ENCODE data around the gene GATD1. TPM values are rescaled to one million over a fixed set of nuclear protein-coding genes. Genes with fewer than 3 reads are reported as not detected.

The GATD1 gene
- total RNA-seq, 1 experiment from 2014 or later, result 83.3 TPM

DNA sequence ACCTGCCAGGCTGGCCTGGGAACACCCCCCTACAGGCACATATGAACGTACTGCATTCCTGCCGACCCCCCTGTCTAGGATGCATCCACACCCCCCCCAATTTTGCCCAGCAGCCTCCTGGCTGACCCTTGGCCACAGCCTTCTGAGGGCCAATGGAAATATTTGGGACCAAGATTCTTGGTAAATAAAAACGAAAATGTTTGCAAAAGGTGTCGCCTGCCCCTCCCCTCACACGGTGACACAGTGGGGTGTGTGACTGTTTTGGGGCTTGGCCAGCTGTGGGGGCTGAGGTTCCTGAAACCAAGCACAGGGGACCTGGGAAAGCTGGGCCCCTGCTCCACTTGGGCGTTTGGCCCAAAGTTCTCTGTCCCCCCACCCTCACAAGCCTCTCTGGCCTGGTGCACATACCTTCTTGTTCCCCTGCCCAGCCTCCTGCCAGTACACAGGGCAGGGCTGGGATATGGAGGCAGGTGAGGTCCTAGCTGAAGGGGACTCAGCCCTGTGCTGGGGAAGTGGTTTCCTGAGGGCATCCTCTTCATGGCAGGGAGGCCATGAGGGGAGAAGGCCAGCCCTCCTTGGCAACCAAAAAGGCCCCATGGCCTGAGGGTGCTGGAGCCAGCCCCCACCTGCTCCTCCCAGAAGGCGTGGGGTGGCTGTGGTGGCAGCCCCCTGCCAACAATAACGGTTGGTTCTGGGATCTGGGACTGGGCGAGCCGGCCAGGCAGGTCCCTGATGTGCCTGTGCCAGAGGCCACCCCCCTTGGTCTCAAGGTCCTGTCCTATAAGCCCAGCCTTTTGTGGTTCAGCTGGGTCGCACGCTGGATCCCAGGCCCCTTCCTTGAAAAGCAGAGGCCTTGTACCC, 48.3 kb upstream of the GATD1 start:
- H3K27ac Mint-ChIP-seq (ENCODE audit: unreplicated experiment), result peak overlapping the region; percentile 13
- no peak for DNase-seq
- CTCF ChIA-PET, result interaction anchor here (2.0 kb wide), 1 partner anchor 9 kb away, joined by 7 read pairs; no protein-coding TSS in a partner anchor
- intact Hi-C loops (cut with micrococcal nuclease; ENCODE audit: unreplicated experiment), result no loop called here
- BruUV-seq (replicated peaks), result no TSS peak
- no peak overlapping the region for H3K4me3 Mint-ChIP-seq (ENCODE audit: low read depth, unreplicated experiment)
- H3K36me3 Mint-ChIP-seq (ENCODE audit: insufficient read depth, unreplicated experiment), result peaks cover 89% of the 10 kb centered on the region
- H3K9me3 Mint-ChIP-seq (ENCODE audit: low read depth, unreplicated experiment), result no peaks in the 10 kb centered on the region
- no peaks in the 10 kb centered on the region for H3K27me3 Mint-ChIP-seq (ENCODE audit: unreplicated experiment)
- peaks cover 39% of the 10 kb centered on the region for H3K4me1 Mint-ChIP-seq (ENCODE audit: low read depth, unreplicated experiment)
- TF ChIP-seq, protein P1, sequence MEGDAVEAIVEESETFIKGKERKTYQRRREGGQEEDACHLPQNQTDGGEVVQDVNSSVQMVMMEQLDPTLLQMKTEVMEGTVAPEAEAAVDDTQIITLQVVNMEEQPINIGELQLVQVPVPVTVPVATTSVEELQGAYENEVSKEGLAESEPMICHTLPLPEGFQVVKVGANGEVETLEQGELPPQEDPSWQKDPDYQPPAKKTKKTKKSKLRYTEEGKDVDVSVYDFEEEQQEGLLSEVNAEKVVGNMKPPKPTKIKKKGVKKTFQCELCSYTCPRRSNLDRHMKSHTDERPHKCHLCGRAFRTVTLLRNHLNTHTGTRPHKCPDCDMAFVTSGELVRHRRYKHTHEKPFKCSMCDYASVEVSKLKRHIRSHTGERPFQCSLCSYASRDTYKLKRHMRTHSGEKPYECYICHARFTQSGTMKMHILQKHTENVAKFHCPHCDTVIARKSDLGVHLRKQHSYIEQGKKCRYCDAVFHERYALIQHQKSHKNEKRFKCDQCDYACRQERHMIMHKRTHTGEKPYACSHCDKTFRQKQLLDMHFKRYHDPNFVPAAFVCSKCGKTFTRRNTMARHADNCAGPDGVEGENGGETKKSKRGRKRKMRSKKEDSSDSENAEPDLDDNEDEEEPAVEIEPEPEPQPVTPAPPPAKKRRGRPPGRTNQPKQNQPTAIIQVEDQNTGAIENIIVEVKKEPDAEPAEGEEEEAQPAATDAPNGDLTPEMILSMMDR (IDR thresholded peaks at IDR 0.05; ENCODE audit: unreplicated experiment), result no peak

DNA sequence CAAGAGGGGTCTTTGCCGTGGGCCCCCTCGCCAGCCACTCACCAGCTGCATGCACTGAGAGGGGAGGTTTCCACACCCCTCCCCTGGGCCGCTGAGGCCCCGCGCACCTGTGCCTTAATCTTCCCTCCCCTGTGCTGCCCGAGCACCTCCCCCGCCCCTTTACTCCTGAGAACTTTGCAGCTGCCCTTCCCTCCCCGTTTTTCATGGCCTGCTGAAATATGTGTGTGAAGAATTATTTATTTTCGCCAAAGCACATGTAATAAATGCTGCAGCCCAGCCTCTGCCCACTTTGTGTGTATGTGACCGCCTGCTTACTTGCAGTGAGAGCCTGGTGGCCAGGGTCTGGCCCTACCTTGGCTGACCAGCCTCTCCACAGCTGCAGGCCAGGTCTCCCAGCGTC, 47.7 kb upstream of the GATD1 start:
- H3K4me1 Mint-ChIP-seq (ENCODE audit: low read depth, unreplicated experiment), result peaks cover 39% of the 10 kb centered on the region
- BruUV-seq (replicated peaks), result no TSS peak
- intact Hi-C loops (cut with micrococcal nuclease; ENCODE audit: unreplicated experiment), result no loop called here
- no peaks in the 10 kb centered on the region for H3K9me3 Mint-ChIP-seq (ENCODE audit: low read depth, unreplicated experiment)
- H3K4me3 Mint-ChIP-seq (ENCODE audit: low read depth, unreplicated experiment), result no peak overlapping the region
- no peaks in the 10 kb centered on the region for H3K27me3 Mint-ChIP-seq (ENCODE audit: unreplicated experiment)
- CTCF ChIA-PET, result interaction anchor here (2.0 kb wide), 1 partner anchor 10 kb away, joined by 7 read pairs; no protein-coding TSS in a partner anchor
- TF ChIP-seq, protein P1 (IDR thresholded peaks at IDR 0.05; ENCODE audit: unreplicated experiment), result no peak
- H3K36me3 Mint-ChIP-seq (ENCODE audit: insufficient read depth, unreplicated experiment), result peaks cover 89% of the 10 kb centered on the region
- peak overlapping the region; percentile 13 for H3K27ac Mint-ChIP-seq (ENCODE audit: unreplicated experiment)
- no peak for DNase-seq

DNA sequence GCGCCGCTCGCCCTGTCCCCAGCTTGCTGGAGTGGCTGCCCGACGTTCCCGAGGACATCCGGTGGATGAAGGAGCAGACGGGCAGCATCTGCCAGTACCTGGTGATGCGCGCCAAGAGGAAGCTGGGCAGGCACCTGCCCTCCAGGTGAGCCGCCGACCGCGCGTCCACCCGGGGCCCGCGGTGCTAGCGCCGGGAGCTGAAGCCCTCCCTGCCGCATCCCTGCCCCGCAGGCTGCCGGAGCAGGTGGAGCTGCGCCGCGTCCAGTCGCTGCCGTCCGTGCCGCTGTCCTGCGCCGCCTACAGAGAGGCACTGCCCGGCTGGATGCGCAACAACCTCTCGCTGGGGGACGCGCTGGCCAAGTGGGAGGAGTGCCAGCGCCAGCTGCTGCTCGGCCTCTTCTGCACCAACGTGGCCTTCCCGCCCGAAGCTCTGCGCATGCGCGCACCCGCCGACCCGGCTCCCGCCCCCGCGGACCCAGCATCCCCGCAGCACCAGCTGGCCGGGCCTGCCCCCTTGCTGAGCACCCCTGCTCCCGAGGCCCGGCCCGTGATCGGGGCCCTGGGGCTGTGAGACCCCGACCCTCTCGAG, 47.1 kb upstream of the GATD1 start:
- Mint-ChIP-seq H3K27me3 (ENCODE audit: unreplicated experiment) (no peaks in the 10 kb centered on the region), H3K4me1 (ENCODE audit: low read depth, unreplicated experiment) (peaks cover 37% of the 10 kb centered on the region), H3K4me3 (ENCODE audit: low read depth, unreplicated experiment) (no peak overlapping the region), H3K36me3 (ENCODE audit: insufficient read depth, unreplicated experiment) (peaks cover 89% of the 10 kb centered on the region), H3K27ac (ENCODE audit: unreplicated experiment) (no peak overlapping the region), H3K9me3 (ENCODE audit: low read depth, unreplicated experiment) (no peaks in the 10 kb centered on the region)
- BruUV-seq (replicated peaks), result no TSS peak
- intact Hi-C loops (cut with micrococcal nuclease; ENCODE audit: unreplicated experiment), result no loop called here
- CTCF ChIA-PET, result interaction anchor here (0.6 to 2.0 kb wide), 2 partner anchors 10 to 14 kb away, joined by 6 to 7 read pairs; no protein-coding TSS in a partner anchor
- DNase-seq, result no peak
- TF ChIP-seq, protein P1 (IDR thresholded peaks at IDR 0.05; ENCODE audit: unreplicated experiment), result no peak

DNA sequence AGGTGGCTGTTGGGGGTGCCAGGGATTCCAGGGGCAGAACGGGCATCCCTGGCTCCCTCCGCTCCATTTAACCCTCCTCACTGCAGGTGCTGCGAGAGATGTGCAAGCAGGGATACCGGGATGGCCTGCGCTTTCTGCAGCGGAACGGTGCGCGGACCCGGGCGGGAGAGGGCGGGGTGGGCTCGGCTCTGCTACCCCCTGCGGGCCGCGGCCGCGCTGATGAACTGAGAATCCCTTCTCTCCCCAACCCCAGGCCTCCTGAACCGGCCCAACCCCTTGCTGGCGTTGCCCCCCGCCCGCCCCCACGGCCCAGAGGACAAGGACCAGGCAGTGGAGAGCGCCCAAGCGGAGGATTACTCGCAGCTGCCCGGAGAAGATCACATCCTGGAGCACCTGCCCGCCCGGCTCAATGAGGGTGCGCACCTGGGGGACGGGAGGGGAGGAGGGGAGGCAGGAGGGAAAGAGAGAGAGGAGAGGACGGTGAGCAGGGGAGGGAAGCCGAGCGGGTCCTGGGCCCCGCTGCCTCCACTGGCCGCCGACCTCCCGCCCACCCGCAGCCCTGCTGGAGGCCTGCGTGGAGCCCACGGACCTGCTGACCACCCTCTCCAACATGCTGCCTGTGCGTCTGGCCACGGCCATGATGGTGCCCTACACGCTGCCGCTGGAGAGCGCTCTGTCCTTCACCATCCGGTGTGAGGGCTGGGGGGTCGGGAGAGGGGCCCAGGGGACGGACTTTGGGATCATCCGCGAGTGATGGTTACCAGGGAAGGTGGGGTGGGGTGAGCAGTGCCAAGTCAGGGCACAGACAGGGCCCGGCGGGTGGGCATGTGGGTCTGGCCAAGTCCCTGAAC, 46.4 kb upstream of the GATD1 start:
- Mint-ChIP-seq H3K9me3 (ENCODE audit: low read depth, unreplicated experiment) (no peaks in the 10 kb centered on the region), H3K27me3 (ENCODE audit: unreplicated experiment) (no peaks in the 10 kb centered on the region), H3K36me3 (ENCODE audit: insufficient read depth, unreplicated experiment) (peaks cover 89% of the 10 kb centered on the region), H3K27ac (ENCODE audit: unreplicated experiment) (no peak overlapping the region), H3K4me1 (ENCODE audit: low read depth, unreplicated experiment) (peaks cover 30% of the 10 kb centered on the region), H3K4me3 (ENCODE audit: low read depth, unreplicated experiment) (no peak overlapping the region)
- no peak for DNase-seq
- TF ChIP-seq, protein P1 (IDR thresholded peaks at IDR 0.05; ENCODE audit: unreplicated experiment), result no peak
- CTCF ChIA-PET, result interaction anchor here (0.6 kb wide), 1 partner anchor 14 kb away, joined by 6 read pairs; no protein-coding TSS in a partner anchor
- BruUV-seq (replicated peaks), result no TSS peak
- intact Hi-C loops (cut with micrococcal nuclease; ENCODE audit: unreplicated experiment), result no loop called here

Data from Calu3 (cell line).